Endometrium (tissue), 2 donors: ENCODE measurements around the gene ZBTB45.
"Not testable (repeated sequence)": the region's sequence is repeated elsewhere in the genome, so short reads cannot be mapped to it uniquely, and the experiment has no call there.

ENCODE experiments used
- FAIRE-seq: peaks from 2 replicates; lab custom pipeline; 2012; peaks lifted over from hg19 to GRCh38; lab: Jason Lieb, UNC
- donor health status: control.
- donor health status: control.

ZBTB45 gene

DNA sequence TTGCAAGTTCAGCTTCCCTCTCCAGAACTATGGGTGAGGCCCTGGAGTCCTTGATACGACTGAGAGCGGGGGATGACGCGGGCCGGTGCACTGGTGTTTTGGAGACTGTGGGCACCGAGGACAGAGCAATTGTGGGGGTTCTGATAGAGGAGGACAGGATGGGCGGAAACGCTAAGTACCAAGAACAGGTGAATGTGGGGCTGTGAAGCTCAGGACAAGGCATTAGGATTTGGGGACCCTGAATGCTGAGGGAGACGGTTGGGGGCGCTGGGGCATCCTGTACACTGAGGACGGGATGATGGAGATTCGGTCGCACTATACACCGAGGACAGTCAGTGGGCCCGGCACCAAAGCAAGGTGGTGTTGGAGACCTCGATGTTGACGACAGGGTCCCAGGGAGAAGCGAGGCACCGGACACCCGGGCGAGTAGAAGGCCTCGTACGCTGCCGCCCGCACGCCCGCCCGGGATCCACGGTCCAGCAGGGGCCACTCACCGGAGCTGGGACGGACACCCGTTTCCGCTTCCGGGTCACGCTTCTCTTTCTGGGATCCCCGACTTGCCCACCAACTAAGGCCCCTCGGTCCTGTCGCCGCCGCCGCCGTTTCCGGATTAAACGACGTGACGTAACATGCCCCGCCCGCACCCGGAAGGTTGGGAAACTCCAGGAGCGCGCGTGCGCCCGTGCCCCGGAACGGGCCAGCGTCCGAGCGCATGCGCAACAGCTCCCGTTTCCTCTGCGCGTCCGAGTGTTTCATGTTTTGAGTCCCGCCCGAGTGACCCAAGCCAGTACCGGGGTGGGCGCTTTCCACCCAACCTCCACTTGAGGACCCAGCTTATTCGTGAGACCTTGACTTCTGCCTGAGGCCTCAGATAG, 35.1 kb upstream of the ZBTB45 start, which contains the start of gene CHMP2A:
Gene CHMP2A, minus strand, starts transcription at position 612 of the 875 bp plus-strand sequence. CDS start 893 bp downstream, outside the sequence.
- peak; percentile 69 for FAIRE-seq

DNA sequence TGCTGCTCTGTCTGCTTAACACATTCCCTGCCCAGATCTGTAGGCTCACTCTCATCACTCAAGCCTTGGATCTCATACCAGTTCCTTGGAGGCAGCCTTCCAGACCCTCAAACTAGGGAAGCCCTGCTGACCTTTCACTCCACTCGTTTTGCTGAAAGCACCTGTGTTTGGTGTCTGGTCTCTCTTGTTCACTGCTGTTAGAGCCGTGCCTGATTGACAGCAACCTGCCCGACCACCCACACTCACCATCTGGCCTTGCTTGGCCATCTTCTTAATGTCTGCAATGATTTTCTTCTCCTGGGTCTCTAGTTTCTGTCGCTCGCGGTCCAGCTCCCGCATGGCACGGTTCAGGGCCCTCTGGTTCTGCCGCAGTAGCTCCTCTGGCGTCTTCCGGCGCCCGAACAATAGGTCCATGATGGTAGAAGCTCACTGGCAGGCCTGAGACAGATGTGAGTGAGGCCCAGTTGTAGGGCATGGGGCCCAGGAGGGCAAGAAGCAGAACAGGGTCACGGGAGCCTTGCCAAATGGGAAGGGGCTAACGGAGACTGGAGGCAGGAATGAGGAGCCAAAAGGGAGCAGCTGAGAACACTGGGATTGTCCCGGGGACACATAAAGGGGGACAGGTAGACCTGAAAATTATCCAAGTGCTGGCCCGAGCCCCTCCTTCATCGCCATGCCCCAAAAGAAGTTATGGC, 34.3 kb upstream of the ZBTB45 start:
- FAIRE-seq, result no peak

DNA sequence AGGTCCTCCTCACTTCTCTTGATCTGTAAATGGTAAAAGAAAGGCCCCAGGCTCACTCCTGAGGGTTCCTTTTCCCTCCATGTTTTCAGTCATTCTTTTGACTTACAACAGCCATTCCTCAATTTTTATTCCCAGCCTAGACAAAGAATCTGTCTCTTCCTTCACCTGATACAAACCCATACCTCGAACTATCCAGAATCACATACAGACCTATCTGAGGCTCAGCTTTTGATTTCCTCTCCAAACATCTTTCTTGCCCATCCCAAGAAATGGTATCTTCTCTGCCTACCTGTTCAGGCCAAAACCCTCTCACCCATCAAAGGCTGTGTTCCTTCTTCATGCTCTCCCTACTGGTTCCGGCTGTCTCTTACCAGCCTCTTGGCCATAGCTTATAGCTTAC, 33.0 kb upstream of the ZBTB45 start:
- no peak for FAIRE-seq

DNA sequence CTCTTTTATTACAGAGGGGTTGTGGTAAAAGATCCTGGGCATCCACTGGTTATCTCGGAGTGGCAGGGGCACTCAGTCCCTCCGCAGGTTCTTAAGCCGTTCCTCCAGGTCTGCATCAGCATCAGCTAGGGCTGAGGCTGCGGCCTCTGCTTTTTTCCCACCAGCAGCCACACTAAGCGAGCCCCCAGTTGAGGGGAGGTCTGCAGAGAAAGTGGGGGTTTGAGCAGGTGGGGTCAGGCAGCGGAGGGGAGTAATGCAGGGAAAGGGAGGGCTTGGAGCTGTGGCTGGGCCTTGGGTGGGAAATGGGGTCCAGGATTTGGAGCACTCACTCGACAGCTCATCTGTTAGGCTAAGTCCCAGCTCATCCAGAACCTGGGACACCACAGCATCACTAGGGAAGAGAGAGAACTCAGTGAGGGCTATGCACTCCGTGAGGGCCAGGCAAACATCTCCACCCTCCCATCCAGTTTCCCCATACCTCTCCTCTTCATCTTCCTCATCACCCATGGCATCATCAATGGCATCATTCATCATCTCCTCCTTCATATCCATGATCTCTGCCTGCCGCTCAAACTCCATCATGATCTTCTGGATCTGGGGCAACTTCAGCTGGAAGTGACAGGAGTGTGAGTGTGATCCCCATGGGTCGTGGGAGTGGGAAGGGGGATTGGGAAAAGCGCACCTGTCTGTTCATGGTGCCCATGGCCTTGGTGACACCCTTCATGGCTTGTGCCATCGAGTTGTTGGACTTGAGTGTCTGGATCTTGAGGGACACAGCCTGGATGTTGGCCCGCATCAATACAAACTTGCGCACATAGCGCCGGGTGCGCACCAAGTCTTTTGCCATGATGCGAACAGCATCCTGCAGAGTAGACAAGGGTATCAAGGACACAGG, 32.2 kb upstream of the ZBTB45 start:
- no peak for FAIRE-seq

DNA sequence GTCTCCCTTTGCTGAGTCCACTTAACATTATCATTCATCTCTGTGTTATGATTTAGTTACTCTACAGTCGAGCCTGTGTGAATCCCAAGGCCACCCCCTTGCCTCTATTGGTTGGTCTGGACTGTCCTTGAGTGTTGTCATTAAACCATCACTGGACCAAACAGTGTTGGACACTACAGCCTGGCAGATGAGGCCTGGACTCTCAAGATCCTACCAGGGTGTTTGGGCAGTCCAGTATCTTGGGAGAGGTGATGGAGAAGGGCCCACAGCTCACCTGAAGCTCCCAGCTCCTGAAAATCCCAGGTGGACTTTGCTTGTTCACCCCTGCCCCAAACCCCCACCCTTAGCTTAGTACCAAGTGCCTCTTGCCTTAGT, 31.5 kb upstream of the ZBTB45 start:
- FAIRE-seq, result no peak

DNA sequence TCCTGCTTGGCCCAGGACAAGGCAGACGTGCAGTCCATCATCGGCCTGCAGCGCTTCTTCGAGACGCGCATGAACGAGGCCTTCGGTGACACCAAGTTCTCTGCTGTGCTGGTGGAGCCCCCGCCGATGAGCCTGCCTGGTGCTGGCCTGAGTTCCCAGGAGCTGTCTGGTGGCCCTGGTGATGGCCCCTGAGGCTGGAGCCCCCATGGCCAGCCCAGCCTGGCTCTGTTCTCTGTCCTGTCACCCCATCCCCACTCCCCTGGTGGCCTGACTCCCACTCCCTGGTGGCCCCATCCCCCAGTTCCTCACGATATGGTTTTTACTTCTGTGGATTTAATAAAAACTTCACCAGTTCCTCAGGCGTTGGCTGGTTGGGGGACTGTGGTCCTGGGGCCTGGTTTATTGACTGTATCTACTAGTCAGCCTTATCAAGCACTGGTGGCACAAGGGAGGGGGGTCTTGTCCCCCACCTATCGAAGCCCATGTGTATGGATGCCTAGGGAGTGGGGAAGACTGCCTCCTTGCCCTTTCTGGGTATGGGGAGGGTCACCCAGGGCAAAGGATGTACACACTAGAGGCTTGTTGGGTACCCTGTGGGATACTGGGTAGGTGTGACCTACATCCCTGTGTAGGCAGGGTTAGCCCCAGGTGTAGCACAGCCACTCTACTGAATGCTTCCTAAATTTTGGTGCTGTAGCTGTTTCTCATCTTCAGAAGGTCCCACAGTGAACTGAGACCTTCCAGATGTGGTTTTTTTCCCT, 30.9 kb upstream of the ZBTB45 start:
- FAIRE-seq, result no peak

DNA sequence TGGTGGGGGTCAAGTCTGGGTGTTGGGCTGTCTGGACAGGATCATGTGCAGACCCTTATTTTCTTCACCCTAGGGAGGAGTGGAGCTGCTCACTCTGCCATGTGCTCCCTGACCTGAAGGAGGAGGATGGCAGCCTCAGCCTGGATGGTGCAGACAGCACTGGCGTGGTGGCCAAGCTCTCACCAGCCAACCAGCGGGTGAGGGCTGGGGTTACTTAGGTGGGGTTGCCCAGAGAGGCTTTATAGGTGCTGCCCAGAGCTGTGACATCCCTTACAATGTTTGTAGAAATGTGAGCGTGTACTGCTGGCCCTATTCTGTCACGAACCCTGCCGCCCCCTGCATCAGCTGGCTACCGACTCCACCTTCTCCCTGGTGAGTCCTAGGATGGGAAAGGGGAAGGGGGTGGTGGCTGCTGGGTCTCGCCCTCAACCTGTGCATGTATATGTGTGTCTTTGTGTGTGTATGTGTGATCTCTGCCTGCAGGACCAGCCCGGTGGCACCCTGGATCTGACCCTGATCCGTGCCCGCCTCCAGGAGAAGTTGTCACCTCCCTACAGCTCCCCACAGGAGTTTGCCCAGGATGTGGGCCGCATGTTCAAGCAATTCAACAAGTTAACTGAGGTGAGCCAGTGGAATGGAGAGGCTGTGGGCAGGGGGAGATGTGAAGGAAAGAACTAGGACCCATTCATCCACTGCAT, 30.2 kb upstream of the ZBTB45 start:
- FAIRE-seq, result no peak

DNA sequence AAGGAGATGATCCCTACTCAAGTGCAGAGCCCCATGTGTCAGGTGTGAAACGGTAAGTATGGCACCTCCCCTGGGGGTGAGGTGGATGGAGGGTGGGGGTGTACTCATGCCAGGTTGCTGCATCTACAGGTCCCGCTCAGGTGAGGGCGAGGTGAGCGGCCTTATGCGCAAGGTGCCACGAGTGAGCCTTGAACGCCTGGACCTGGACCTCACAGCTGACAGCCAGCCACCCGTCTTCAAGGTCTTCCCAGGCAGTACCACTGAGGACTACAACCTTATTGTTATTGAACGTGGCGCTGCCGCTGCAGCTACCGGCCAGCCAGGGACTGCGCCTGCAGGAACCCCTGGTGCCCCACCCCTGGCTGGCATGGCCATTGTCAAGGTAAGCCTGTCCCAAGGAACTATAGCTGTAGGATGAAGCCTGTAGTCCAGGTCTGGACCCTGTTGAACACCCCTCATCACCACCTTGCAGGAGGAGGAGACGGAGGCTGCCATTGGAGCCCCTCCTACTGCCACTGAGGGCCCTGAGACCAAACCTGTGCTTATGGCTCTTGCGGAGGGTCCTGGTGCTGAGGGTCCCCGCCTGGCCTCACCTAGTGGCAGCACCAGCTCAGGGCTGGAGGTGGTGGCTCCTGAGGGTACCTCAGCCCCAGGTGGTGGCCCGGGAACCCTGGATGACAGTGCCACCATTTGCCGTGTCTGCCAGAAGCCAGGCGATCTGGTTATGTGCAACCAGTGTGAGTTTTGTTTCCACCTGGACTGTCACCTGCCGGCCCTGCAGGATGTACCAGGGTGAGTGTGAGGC, 29.5 kb upstream of the ZBTB45 start:
- FAIRE-seq, result no peak

DNA sequence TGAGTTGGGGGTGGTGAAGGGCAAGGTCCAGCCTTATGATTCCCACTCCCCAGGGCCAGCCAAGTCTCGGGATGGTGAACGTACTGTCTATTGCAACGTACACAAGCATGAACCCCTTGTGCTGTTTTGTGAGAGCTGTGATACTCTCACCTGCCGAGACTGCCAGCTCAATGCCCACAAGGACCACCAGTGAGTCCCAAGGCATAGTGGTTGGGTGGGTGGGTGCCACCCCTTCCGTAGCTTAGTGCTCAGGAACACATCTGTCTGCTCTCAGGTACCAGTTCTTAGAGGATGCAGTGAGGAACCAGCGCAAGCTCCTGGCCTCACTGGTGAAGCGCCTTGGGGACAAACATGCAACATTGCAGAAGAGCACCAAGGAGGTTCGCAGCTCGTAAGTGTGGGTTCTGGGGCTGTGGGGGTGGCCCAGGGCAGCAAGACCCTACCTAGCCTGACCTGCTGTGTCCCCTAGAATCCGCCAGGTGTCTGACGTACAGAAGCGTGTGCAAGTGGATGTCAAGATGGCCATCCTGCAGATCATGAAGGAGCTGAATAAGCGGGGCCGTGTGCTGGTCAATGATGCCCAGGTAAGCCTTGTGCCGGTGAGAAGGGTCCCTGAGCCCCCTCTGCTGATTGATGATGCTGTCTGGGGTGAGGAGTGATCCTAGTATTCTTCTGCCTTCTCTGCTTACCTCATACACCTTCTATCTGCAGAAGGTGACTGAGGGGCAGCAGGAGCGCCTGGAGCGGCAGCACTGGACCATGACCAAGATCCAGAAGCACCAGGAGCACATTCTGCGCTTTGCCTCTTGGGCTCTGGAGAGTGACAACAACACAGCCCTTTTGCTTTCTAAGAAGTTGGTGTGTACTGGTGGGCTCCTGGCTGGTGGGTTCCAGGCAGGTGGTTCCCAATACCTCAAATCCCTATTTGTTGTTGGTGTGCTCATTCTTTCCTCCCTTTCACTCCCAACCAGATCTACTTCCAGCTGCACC, 28.0 kb upstream of the ZBTB45 start:
- no peak for FAIRE-seq

DNA sequence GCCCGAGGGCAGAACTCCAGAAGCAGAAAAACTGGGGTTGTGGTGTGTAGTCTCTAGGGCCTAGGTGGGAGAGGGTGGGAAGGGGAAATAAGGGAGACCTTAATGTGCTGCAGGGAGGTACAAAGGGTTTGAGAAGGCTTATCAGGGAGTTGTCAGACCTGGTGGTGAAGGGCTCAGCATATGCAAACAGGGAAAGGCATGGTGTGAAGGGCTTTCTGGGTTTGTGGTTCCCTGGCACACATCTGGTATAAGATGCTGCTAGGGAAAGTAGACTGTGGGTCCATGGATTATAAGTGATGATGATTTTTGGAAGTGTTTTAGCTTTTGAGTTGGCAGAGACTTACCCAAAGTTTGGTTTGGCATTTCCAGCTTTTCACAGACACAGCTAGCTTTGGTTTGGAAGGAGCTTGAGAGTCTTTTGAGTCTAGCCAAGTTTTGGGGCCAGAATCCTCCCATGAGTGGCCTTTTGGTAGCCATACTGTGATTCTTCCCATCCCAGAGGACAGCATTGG, 26.5 kb upstream of the ZBTB45 start:
- no peak for FAIRE-seq

DNA sequence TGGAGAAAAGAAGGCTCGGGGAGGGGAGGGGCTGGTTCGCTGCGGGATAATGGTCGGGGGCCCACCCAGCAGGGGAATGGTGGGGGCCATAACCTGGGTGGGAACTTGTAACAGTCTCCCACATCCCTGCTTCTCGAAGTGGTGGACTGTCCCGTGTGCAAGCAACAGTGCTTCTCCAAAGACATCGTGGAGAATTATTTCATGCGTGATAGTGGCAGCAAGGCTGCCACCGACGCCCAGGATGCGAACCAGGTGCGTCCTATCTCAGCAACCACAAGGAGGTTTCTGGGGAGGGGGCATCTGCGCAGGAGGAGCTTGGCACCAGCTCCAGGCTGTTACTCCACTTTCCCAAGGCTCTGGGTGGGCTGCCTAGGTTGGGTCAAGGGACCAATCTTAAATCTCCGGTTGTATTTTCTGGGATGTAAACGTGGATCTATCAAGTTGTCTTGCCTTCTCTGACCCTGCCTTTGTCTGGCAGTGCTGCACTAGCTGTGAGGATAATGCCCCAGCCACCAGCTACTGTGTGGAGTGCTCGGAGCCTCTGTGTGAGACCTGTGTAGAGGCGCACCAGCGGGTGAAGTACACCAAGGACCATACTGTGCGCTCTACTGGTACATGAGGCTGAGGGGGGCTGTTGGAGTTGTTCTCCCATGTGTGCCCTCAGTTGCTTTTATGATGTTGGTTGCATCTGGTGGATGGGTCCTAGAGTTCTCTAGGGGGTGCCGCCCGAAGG, 25.8 kb upstream of the ZBTB45 start:
- FAIRE-seq, result no peak

DNA sequence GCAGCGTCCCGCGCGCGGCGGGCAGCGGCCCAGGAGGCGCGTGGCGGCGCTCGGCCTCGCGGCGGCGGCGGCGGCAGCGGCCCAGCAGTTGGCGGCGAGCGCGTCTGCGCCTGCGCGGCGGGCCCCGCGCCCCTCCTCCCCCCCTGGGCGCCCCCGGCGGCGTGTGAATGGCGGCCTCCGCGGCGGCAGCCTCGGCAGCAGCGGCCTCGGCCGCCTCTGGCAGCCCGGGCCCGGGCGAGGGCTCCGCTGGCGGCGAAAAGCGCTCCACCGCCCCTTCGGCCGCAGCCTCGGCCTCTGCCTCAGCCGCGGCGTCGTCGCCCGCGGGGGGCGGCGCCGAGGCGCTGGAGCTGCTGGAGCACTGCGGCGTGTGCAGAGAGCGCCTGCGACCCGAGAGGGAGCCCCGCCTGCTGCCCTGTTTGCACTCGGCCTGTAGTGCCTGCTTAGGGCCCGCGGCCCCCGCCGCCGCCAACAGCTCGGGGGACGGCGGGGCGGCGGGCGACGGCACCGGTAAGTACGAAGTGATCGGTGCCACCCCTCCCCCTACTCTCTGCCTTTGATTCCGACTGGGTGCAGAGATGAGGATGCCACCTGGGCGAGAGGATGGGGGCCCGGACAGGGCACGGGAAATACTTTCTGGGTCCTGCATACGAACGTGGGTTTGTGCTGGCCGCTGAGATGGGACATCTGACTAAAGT, 25.1 kb upstream of the ZBTB45 start:
- FAIRE-seq, result no peak

DNA sequence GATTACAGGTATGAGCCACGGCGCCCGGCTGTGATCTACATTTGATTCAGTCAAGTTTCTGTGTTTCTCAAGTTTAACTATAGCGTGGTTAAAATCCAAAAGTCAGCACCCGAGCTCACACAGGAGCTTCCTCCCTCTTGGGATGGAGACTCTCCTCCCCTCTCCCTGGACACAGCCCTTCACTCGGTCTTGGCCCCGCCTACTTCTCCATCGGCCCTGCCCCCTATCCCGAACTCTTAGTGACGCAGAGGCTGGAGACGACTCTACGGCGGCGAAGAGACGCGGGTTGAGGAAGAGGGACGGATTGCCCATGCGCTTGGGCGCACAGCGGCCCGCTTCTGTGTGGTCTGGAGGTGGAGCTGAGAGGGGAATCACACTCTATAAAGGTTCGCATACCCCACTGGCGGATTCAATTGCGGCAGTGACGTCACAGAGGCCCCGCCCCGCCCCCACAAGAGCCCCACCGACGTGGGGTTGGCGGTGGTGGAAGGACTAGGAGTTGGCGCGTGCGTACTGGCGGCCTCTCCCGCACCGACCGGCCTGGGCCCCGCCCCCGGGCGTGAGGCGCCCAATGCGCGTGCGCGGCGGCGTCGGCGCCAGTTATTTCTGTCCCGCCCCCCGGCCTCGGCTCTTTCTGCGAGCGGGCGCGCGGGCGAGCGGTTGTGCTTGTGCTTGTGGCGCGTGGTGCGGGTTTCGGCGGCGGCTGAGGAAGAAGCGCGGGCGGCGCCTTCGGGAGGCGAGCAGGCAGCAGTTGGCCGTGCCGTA, 24.4 kb upstream of the ZBTB45 start, which contains the start of gene TRIM28:
Gene TRIM28, plus strand, starts transcription at position 239 of the 765 bp plus-strand sequence. CDS start 694 bp downstream, outside the sequence.
- peak; percentile 94 for FAIRE-seq

DNA sequence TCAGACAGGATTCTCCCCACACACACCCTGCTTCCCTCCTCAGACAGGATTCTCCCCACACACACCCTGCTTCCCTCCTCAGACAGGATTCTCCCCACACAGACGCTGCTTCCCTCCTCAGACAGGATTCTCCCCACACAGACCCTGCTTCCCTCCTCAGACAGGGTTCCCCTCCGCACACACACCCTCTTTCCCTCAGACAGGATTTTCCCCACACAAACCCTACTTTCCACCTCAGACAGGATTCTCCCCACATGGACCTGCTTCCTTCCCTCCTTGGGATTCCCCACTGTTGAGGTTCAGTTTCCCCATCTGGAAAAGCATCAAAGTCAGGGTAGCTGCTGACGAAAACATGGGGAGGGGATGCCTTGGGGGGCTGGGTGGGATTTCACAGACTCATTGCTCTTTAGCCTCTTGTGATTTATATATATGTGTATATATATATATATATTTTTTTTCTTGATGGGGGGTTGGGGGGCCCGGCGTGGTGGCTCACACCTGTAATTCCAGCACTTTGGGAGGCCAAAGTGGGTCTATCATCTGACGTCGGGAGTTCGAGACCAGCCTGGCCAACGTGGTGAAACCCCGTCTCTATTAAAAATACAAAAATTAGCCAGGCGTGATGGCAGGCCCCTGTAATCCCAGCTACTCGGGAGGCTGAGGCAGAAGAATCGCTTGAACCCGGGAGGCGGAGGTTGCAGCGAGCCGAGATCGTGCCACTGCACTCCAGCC, 23.2 kb upstream of the ZBTB45 start:
- FAIRE-seq, result not testable (repeated sequence)

DNA sequence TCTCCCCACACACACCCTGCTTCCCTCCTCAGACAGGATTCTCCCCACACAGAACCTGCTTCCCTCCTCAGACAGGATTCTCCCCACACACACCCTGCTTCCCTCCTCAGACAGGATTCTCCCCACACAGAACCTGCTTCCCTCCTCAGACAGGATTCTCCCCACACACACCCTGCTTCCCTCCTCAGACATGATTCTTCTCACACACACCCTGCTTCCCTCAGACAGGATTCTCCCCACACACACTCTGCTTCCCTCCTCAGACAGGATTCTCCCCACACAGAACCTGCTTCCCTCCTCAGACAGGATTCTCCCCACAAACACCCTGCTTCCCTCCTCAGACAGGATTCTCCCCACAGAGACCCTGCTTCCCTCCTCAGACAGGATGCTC, 19.6 kb upstream of the ZBTB45 start:
- FAIRE-seq, result not testable (repeated sequence)
